GM23338 (cell line): ENCODE data around the gene PRDM11. TPM values are rescaled to one million over a fixed set of nuclear protein-coding genes. Genes with fewer than 3 reads are reported as not detected.

Experiments used
- ATAC-seq: fragments of 200-7000 bp; cut with Tn5 transposase; 3 replicates; pipeline ENCODE4 v1.9.1; 2020
- DNase-seq: peaks from one replicate; pipeline ENCODE4 v3.0.0-alpha.2; 2015; ENCODE audit warnings: low spot score
- H2AFZ ChIP-seq: fragments of 200-600 bp; sonication (generic); 2 replicates; pipeline ENCODE4 v1.8.0; 2016; ENCODE audit warnings: antibody characterized with exemption, mild to moderate bottlenecking, moderate library complexity
- H3F3A ChIP-seq: fragments of 200-600 bp; sonication (generic); replicated peaks from 2 replicates; pipeline ENCODE4 v1.8.0; 2017; ENCODE audit warnings: antibody characterized with exemption, mixed run types, low read depth
- H3K27ac ChIP-seq: fragments of 200-600 bp; sonication (generic); 2 replicates; pipeline ENCODE4 v1.6.1; 2016; ENCODE audit warnings: low read depth
- H3K27me3 ChIP-seq: fragments of 200-600 bp; sonication (generic); 2 replicates; pipeline ENCODE4 v1.8.0; 2016; ENCODE audit warnings: mild to moderate bottlenecking, mixed run types, moderate library complexity; ENCODE audit not compliant: insufficient read depth
- H3K36me3 ChIP-seq: fragments of 200-600 bp; sonication (generic); 2 replicates; pipeline ENCODE4 v1.8.0; 2016; ENCODE audit warnings: mild to moderate bottlenecking; ENCODE audit not compliant: insufficient read depth
- H3K4me1 ChIP-seq: fragments of 200-600 bp; sonication (generic); 2 replicates; pipeline ENCODE4 v1.8.0; 2016; ENCODE audit warnings: mild to moderate bottlenecking, moderate library complexity; ENCODE audit not compliant: insufficient read depth
- H3K4me2 ChIP-seq: fragments of 200-600 bp; sonication (generic); 2 replicates; pipeline ENCODE4 v1.7.1; 2017; ENCODE audit warnings: mixed run types
- H3K4me3 ChIP-seq: fragments of 200-600 bp; sonication (generic); 2 replicates; pipeline ENCODE4 v1.6.1; 2016; ENCODE audit warnings: mixed run types
- H3K79me2 ChIP-seq: fragments of 200-600 bp; sonication (generic); replicated peaks from 2 replicates; pipeline ENCODE4 v1.8.0; 2017; ENCODE audit warnings: mild to moderate bottlenecking; ENCODE audit not compliant: insufficient read depth
- H3K9me2 ChIP-seq: fragments of 200-600 bp; sonication (generic); 2 replicates; pipeline ENCODE4 v1.8.0; 2017; ENCODE audit not compliant: insufficient read depth
- H4K20me1 ChIP-seq: fragments of 200-600 bp; sonication (generic); replicated peaks from 2 replicates; pipeline ENCODE4 v1.8.0; 2017; ENCODE audit warnings: mild to moderate bottlenecking; ENCODE audit not compliant: insufficient read depth
- H3K27ac Mint-ChIP-seq: 2 replicates; pipeline ENCODE4 v1.8.0; 2020; ENCODE audit warnings: inconsistent platforms, mild to moderate bottlenecking, moderate library complexity, mixed read lengths
- H3K27me3 Mint-ChIP-seq: 3 replicates; pipeline ENCODE4 v1.8.0; 2022; ENCODE audit warnings: low read depth, mild to moderate bottlenecking, moderate library complexity, mixed read lengths, inconsistent platforms; ENCODE audit not compliant: insufficient read depth, poor library complexity
- H3K36me3 Mint-ChIP-seq: 3 replicates; pipeline ENCODE4 v1.8.0; 2021; ENCODE audit warnings: low read depth, mild to moderate bottlenecking, inconsistent platforms, moderate library complexity, mixed read lengths
- H3K4me1 Mint-ChIP-seq: 3 replicates; pipeline ENCODE4 v1.8.0; 2020; ENCODE audit warnings: mild to moderate bottlenecking, inconsistent platforms, mixed read lengths
- H3K4me3 Mint-ChIP-seq: 3 replicates; pipeline ENCODE4 v1.8.0; 2021; ENCODE audit warnings: moderate library complexity, mild to moderate bottlenecking, inconsistent platforms, mixed read lengths
- H3K9me3 Mint-ChIP-seq: 3 replicates; pipeline ENCODE4 v1.8.0; 2020; ENCODE audit warnings: moderate library complexity, mild to moderate bottlenecking, inconsistent platforms, mixed read lengths
- CREB1 ChIP-seq: fragments of 250-450 bp; sonication (Bioruptor Pico); IDR thresholded peaks from 2 replicates; pipeline ENCODE4 v1.5.0; 2020; ENCODE audit warnings: low read depth, mild to moderate bottlenecking, moderate library complexity
- JUNB ChIP-seq: IDR thresholded peaks from one replicate; pipeline ENCODE4 v1.6.1; 2016; ENCODE audit warnings: antibody characterized with exemption; ENCODE audit not compliant: unreplicated experiment
- STAT1 ChIP-seq: IDR thresholded peaks from one replicate; pipeline ENCODE4 v1.6.1; 2016; ENCODE audit warnings: antibody characterized with exemption; ENCODE audit not compliant: unreplicated experiment
- ZNF462 ChIP-seq: fragments of 250-450 bp; sonication (Bioruptor Pico); IDR thresholded peaks from 2 replicates; pipeline ENCODE4 v1.5.0; 2020; ENCODE audit warnings: mild to moderate bottlenecking, moderate library complexity
- polyA plus RNA-seq: library from polyadenylated mRNA; unstranded; fragments of >200 nt; fragmentation: Nextera tagmentation; extraction: Ambion mirVana; gene quantifications from 2 replicates; pipeline ENCODE4 v1.2.1, GENCODE V29; 2016
- total RNA-seq: library from RNA; depleted of rRNA; stranded (reverse); fragments of >200 nt; shearing (Covaris generic); gene quantifications from 2 replicates; pipeline ENCODE4 v1.2.3, GENCODE V29; 2014

PRDM11 gene
- total and polyA plus RNA-seq, 2 experiments from 2014 or later, result 0.97 to 10.4 TPM

- TF ChIP-seq ZNF462 (CRISPR knock-in tag), result no peak
- TF ChIP-seq JUNB, result no peak
Measured at GRCh38 chr11:45217991-45218390, 71.6 kb downstream of the PRDM11 start (continued).

- Histone ChIP-seq H3K27ac (no peak overlapping the region), H3K36me3 (no peaks in the 10 kb centered on the region), H3K9me2 (no peaks in the 10 kb centered on the region; the same call in 1 of the 2 replicates), H3K27me3 (no peaks in the 10 kb centered on the region), H3F3A (no peaks in the 10 kb centered on the region), H2AFZ (no peak overlapping the region), H3K4me2 (no peak overlapping the region), H4K20me1 (no peaks in the 10 kb centered on the region; the same call in 1 of the 2 replicates), H3K79me2 (no peaks in the 10 kb centered on the region), H3K4me3 (no peak overlapping the region), H3K4me1 (no peaks in the 10 kb centered on the region; the same call in 1 of the 2 replicates)
- no peaks in the 10 kb centered on the region for H3K4me1 Mint-ChIP-seq
- ATAC-seq (no peak), DNase-seq (no peak)
- TF ChIP-seq STAT1 (no peak), JUNB (no peak), ZNF462 (CRISPR knock-in tag) (no peak), CREB1 (CRISPR knock-in tag) (no peak)
- H3K36me3 Mint-ChIP-seq, result no peaks in the 10 kb centered on the region
- peaks cover 3% of the 10 kb centered on the region for H3K27me3 Mint-ChIP-seq
- no peak overlapping the region for H3K27ac Mint-ChIP-seq
- no peak overlapping the region for H3K4me3 Mint-ChIP-seq
- no peaks in the 10 kb centered on the region for H3K9me3 Mint-ChIP-seq
Measured at GRCh38 chr11:45218705-45219104, 72.3 kb downstream of the PRDM11 start.
